Liver (tissue), 9 donors: ENCODE measurements around the gene RALGPS2. TPM values are rescaled to one million over a fixed set of nuclear protein-coding genes. Genes with fewer than 3 reads are reported as not detected.

Experiments used
- DNase-seq: peaks from one replicate; pipeline ENCODE4 v3.0.0-alpha.2; 2017; ENCODE audit warnings: low spot score
- H3K27ac ChIP-seq, 2 donors: one replicate each; pipeline ENCODE4 v1.7.0; 2013; ENCODE audit warnings: inconsistent platforms in 2 of 2, low read length in 2 of 2, control low read depth in 1 of 2, low read depth in 1 of 2, mild to moderate bottlenecking in 1 of 2
- H3K27me3 ChIP-seq, 4 donors: one replicate each; pipeline versions ENCODE4 v1.6.1 to v1.7.0; 2013; ENCODE audit warnings: low read length in 3 of 4, inconsistent platforms in 1 of 4, mild to moderate bottlenecking in 1 of 4, moderate library complexity in 1 of 4; ENCODE audit not compliant: control insufficient read depth in 4 of 4, insufficient read depth in 4 of 4
- H3K36me3 ChIP-seq, 4 donors: one replicate each; pipeline versions ENCODE4 v1.6.1 to v1.7.0; 2013; ENCODE audit warnings: low read length in 3 of 4, mild to moderate bottlenecking in 3 of 4, low read depth in 1 of 4, moderate library complexity in 1 of 4; ENCODE audit not compliant: control insufficient read depth in 4 of 4, insufficient read depth in 3 of 4
- H3K4me1 ChIP-seq, 4 donors: one replicate each; pipeline versions ENCODE4 v1.6.1 to v1.7.0; 2013; ENCODE audit warnings: low read length in 3 of 4, mild to moderate bottlenecking in 3 of 4, moderate library complexity in 1 of 4; ENCODE audit not compliant: control insufficient read depth in 4 of 4, insufficient read depth in 4 of 4
- H3K4me3 ChIP-seq, 3 donors: one replicate each; pipeline versions ENCODE4 v1.6.1 to v1.7.0; 2013; ENCODE audit warnings: low read length in 3 of 3, control low read depth in 1 of 3, low read depth in 1 of 3, mild to moderate bottlenecking in 1 of 3
- H3K9ac ChIP-seq, 2 donors: one replicate each; pipeline ENCODE4 v1.7.0; 2013; ENCODE audit warnings: low read length in 2 of 2, mild to moderate bottlenecking in 2 of 2, moderate library complexity in 2 of 2, control low read depth in 1 of 2, low read depth in 1 of 2
- H3K9me3 ChIP-seq, 4 donors: one replicate each; pipeline versions ENCODE4 v1.6.1 to v1.7.0; 2013; ENCODE audit warnings: low read length in 3 of 4; ENCODE audit not compliant: control insufficient read depth in 4 of 4
- EGR1 ChIP-seq, 2 donors: IDR thresholded peaks; 2 replicates each; pipeline ENCODE4 v1.6.1; 2016 to 2018; ENCODE audit warnings: antibody characterized with exemption in 2 of 2, low read depth in 2 of 2
- FOXA1 ChIP-seq: IDR thresholded peaks from 2 replicates; pipeline ENCODE4 v1.6.1; 2016; ENCODE audit warnings: antibody characterized with exemption
- FOXA2 ChIP-seq: IDR thresholded peaks from 2 replicates; pipeline ENCODE4 v1.6.1; 2016; ENCODE audit warnings: antibody characterized with exemption
- GABPA ChIP-seq, 2 donors: IDR thresholded peaks in 1 of 2; conservative IDR thresholded peaks in 1 of 2; 2 replicates each; pipeline ENCODE4 v1.6.1; 2016; ENCODE audit warnings: antibody characterized with exemption in 2 of 2, mild to moderate bottlenecking in 1 of 2, moderate library complexity in 1 of 2
- JUND ChIP-seq, 2 donors: IDR thresholded peaks; 2 replicates each; pipeline ENCODE4 v1.6.1; 2016; ENCODE audit warnings: antibody characterized with exemption in 2 of 2
- NR2F2 ChIP-seq: IDR thresholded peaks from 2 replicates; pipeline ENCODE4 v1.6.1; 2016; ENCODE audit warnings: antibody characterized with exemption
- RAD21 ChIP-seq, 2 donors: IDR thresholded peaks; 2 replicates each; pipeline ENCODE4 v1.6.1; 2016; ENCODE audit warnings: antibody characterized with exemption in 2 of 2, mild to moderate bottlenecking in 2 of 2
- RXRA ChIP-seq, 2 donors: IDR thresholded peaks; 2 replicates each; pipeline ENCODE4 v1.6.1; 2017 to 2018; ENCODE audit warnings: antibody characterized with exemption in 2 of 2, mild to moderate bottlenecking in 1 of 2
- SP1 ChIP-seq: IDR thresholded peaks from 2 replicates; pipeline ENCODE4 v1.6.1; 2018; ENCODE audit warnings: antibody characterized with exemption, mild to moderate bottlenecking
- TAF1 ChIP-seq: conservative IDR thresholded peaks from 2 replicates; pipeline ENCODE4 v1.6.1; 2016; ENCODE audit warnings: antibody characterized with exemption, mild to moderate bottlenecking
- YY1 ChIP-seq: IDR thresholded peaks from 2 replicates; pipeline ENCODE4 v1.6.1; 2016; ENCODE audit warnings: antibody characterized with exemption, mild to moderate bottlenecking
- WGBS: extraction: QIAGEN DNeasy Blood & Tissue Kit; methylation state at CpG from one replicate; pipeline ENCODE4 v1.1.7; 2013; 5-methylcytosine and 5-hydroxymethylcytosine counted together
- polyA plus RNA-seq, 2 donors: library from polyadenylated mRNA; stranded (reverse) in 1 of 2; unstranded in 1 of 2; fragments of 200-250 nt in 1 of 2; fragments of >200 nt in 1 of 2; fragmentation: Nextera tagmentation in 1 of 2; extraction: Ambion mirVana in 1 of 2; gene quantifications; one replicate each; pipeline versions ENCODE4 v1.2.1 to v1.2.3, GENCODE V29; 2013 to 2015
- total RNA-seq, 2 donors: library from RNA; depleted of rRNA; stranded (reverse); fragments of >200 nt; gene quantifications; one replicate each; pipeline ENCODE4 v1.2.3, GENCODE V29; 2014
- TF ChIP-seq, protein P1 (sequence below): IDR thresholded peaks from 2 replicates; pipeline ENCODE4 v1.6.1; 2016; ENCODE audit warnings: antibody characterized with exemption, mild to moderate bottlenecking
- TF ChIP-seq, protein P2 (sequence below): IDR thresholded peaks from 2 replicates; pipeline ENCODE4 v1.6.1; 2016; ENCODE audit warnings: antibody characterized with exemption
- TF ChIP-seq, protein P3 (sequence below): fragments of 150-350 bp; IDR thresholded peaks from 2 replicates; pipeline ENCODE4 v1.5.1; 2017; ENCODE audit warnings: improper control_type of control experiment, low read depth, low read length; ENCODE audit not compliant: missing input control
- TF ChIP-seq, protein P4 (sequence below): IDR thresholded peaks from 2 replicates; pipeline ENCODE4 v1.6.1; 2016; ENCODE audit warnings: antibody characterized with exemption
- donor health status: healthy.
- donor health status: healthy.
- donor health status: healthy.
- donor health status: healthy.
- donor health status: healthy.

Gene RALGPS2
- total and polyA plus RNA-seq, 4 donors = 8.1 to 39.2 (median 16.9) TPM

DNA sequence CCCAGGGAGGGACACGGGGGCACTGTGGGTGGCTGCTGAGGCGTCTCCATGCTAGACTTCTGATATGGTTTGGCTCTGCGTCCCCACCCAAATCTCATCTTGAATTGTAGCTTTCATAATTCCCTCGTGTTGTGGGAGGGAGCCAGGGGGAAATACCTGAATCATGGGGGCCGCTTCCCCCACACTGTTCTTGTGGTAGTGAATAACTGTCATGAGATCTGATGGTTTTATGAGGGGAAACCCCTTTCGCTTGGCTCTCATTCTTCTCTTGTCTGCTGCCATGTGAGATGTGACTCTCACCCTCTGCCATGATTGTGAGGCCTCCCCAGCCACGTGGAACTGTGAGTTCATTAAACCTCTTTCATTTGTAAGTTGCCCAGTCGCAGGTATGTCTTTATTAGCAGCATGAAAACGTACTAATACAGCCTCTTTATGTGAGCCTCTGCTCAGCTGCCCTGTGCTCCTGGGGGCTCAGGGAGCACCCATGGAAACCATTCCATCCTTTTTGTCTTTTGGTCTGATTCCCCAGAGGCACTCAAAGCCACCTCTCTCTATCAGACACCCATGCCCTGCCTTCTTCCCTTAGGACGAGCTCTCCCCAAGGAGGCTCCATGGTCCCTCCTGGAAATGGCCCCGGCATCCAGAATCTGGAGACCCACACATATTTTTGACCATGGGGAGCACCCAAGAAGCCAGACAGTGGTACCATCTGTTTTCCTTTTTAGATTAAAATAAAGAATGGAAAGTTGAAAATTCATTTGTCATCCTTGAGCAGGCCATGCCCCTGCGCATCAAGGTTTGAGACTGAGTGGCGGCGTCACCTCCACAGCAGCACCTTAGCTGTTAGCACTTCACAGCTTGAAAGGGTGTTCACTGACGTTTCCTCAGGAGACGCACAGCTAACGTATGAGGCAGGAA, 234.8 kb downstream of the RALGPS2 start (continued):
- TF ChIP-seq, protein P1, sequence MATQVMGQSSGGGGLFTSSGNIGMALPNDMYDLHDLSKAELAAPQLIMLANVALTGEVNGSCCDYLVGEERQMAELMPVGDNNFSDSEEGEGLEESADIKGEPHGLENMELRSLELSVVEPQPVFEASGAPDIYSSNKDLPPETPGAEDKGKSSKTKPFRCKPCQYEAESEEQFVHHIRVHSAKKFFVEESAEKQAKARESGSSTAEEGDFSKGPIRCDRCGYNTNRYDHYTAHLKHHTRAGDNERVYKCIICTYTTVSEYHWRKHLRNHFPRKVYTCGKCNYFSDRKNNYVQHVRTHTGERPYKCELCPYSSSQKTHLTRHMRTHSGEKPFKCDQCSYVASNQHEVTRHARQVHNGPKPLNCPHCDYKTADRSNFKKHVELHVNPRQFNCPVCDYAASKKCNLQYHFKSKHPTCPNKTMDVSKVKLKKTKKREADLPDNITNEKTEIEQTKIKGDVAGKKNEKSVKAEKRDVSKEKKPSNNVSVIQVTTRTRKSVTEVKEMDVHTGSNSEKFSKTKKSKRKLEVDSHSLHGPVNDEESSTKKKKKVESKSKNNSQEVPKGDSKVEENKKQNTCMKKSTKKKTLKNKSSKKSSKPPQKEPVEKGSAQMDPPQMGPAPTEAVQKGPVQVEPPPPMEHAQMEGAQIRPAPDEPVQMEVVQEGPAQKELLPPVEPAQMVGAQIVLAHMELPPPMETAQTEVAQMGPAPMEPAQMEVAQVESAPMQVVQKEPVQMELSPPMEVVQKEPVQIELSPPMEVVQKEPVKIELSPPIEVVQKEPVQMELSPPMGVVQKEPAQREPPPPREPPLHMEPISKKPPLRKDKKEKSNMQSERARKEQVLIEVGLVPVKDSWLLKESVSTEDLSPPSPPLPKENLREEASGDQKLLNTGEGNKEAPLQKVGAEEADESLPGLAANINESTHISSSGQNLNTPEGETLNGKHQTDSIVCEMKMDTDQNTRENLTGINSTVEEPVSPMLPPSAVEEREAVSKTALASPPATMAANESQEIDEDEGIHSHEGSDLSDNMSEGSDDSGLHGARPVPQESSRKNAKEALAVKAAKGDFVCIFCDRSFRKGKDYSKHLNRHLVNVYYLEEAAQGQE = no peak
- TF ChIP-seq JUND (IDR thresholded peaks at IDR 0.05) (no peak), NR2F2 (no peak)

DNA sequence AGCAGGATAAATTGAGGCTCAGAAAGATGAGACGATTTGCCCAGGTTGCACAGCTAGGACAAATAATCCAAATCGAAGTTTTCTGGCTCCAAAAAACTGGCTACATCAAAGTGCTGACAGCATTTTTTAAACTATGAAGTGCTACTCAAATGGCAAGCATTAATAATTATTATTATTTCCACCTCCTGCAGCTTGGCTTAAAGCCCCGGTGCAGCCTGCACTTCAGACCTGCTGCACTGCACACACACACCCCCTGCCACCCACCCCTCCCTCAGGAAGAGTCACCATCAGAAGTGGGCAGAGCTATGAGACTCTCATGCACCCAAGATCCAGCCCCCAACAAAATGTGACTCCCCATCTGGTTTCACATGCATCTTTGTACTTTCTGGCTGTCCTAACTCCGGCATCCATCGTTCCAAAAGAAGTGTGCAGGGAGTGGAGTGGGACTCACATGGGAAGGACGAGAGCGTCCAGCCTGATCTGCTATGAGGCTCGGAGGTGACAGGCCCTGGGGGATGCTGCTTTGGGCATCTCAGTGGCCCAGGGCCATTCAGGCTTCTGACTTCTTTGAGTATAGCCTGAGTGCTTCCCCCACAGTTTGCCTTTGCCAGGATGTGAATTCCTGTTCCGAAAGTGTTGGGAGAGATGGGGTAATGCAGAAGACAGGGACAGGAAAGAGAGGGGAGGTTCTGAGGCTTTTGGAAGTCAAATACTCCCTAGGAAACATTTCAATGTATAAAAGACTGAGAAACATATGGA, 235.6 kb downstream of the RALGPS2 start:
- no peak for DNase-seq
- Histone ChIP-seq H3K36me3 (no peaks in the 10 kb centered on the region), H3K27me3 (no peaks in the 10 kb centered on the region), H3K9me3 (peaks cover 0 to 1% (median 0%) of the 10 kb centered on the region in 4 donors), H3K4me1 (peaks cover 5 to 7% (median 6%) of the 10 kb centered on the region in 4 donors), H3K9ac (no peak overlapping the region), H3K27ac (no peak overlapping the region), H3K4me3 (no peak overlapping the region)
- TF ChIP-seq, protein P1 = no peak
- no peak for TF ChIP-seq TAF1
- TF ChIP-seq FOXA1 = no peak
- TF ChIP-seq, protein P2, sequence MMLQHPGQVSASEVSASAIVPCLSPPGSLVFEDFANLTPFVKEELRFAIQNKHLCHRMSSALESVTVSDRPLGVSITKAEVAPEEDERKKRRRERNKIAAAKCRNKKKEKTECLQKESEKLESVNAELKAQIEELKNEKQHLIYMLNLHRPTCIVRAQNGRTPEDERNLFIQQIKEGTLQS = no peak
- TF ChIP-seq, protein P3, sequence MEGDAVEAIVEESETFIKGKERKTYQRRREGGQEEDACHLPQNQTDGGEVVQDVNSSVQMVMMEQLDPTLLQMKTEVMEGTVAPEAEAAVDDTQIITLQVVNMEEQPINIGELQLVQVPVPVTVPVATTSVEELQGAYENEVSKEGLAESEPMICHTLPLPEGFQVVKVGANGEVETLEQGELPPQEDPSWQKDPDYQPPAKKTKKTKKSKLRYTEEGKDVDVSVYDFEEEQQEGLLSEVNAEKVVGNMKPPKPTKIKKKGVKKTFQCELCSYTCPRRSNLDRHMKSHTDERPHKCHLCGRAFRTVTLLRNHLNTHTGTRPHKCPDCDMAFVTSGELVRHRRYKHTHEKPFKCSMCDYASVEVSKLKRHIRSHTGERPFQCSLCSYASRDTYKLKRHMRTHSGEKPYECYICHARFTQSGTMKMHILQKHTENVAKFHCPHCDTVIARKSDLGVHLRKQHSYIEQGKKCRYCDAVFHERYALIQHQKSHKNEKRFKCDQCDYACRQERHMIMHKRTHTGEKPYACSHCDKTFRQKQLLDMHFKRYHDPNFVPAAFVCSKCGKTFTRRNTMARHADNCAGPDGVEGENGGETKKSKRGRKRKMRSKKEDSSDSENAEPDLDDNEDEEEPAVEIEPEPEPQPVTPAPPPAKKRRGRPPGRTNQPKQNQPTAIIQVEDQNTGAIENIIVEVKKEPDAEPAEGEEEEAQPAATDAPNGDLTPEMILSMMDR = no peak
- TF ChIP-seq RXRA (IDR thresholded peaks at IDR 0.05) = no peak
- no peak for TF ChIP-seq YY1
- TF ChIP-seq EGR1 (IDR thresholded peaks at IDR 0.05; ENCODE audit: low read depth in 2 of 2) = no peak
- no peak for TF ChIP-seq SP1
- no peak for TF ChIP-seq RAD21 (IDR thresholded peaks at IDR 0.05)
- TF ChIP-seq NR2F2 = no peak
- TF ChIP-seq JUND (IDR thresholded peaks at IDR 0.05) = no peak
- TF ChIP-seq, protein P4, sequence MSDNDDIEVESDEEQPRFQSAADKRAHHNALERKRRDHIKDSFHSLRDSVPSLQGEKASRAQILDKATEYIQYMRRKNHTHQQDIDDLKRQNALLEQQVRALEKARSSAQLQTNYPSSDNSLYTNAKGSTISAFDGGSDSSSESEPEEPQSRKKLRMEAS = no peak
- TF ChIP-seq FOXA2 = no peak
- no peak for TF ChIP-seq GABPA (IDR thresholded peaks at IDR 0.05 in 1 of 2, conservative IDR thresholded peaks at IDR 0.05 in 1 of 2)
- WGBS = 82% methylated on average over 9 of the region's 9 CpGs
